SU-DHL-6 (cell line): ENCODE results near the gene CELA2B.
A peak's percentile ranks its signal among the peaks of the same experiment; 100 is the strongest.
"Not testable (repeated sequence)": the region's sequence is repeated elsewhere in the genome, so short reads cannot be mapped to it uniquely, and the experiment has no call there.

Experiments used
- H2AFZ ChIP-seq: fragments of 200-600 bp; sonication (generic); 2 replicates; pipeline ENCODE4 v1.6.1; 2014; ENCODE audit warnings: low read depth, mild to moderate bottlenecking, moderate library complexity, mixed read lengths, antibody characterized with exemption, low read length; ENCODE audit not compliant: severe bottlenecking
- H3F3A ChIP-seq: fragments of 200-600 bp; shearing (Covaris generic); 2 replicates; pipeline ENCODE4 v1.6.0; 2016; ENCODE audit warnings: antibody characterized with exemption, mild to moderate bottlenecking; ENCODE audit not compliant: insufficient read depth
- H3K27ac ChIP-seq: fragments of 200-600 bp; sonication (generic); 2 replicates; pipeline ENCODE4 v1.5.1; 2016; ENCODE audit warnings: low read depth, mild to moderate bottlenecking, low read length, moderate library complexity, mixed read lengths
- H3K27me3 ChIP-seq: fragments of 200-600 bp; sonication (generic), shearing (Covaris generic); 2 replicates; pipeline ENCODE4 v1.6.0; 2014; ENCODE audit warnings: mild to moderate bottlenecking, low read length
- H3K36me3 ChIP-seq: fragments of 200-600 bp; sonication (generic); 2 replicates; pipeline ENCODE4 v1.6.1; 2014; ENCODE audit warnings: mild to moderate bottlenecking, low read length, mixed read lengths
- H3K4me2 ChIP-seq: fragments of 300-600, 200-600 bp; shearing (Covaris generic), sonication (generic); 2 replicates; pipeline ENCODE4 v1.6.0; 2014; ENCODE audit warnings: low read length, low read depth, mild to moderate bottlenecking; ENCODE audit not compliant: poor library complexity, severe bottlenecking
- H3K4me3 ChIP-seq: fragments of 200-600 bp; sonication (generic); 2 replicates; pipeline ENCODE4 v1.5.1; 2014; ENCODE audit warnings: antibody characterized with exemption, low read length, mild to moderate bottlenecking, mixed read lengths; ENCODE audit not compliant: insufficient read depth, poor library complexity, severe bottlenecking
- H3K79me2 ChIP-seq: fragments of 200-600 bp; sonication (generic); 2 replicates; pipeline ENCODE4 v1.6.1; 2014; ENCODE audit warnings: mild to moderate bottlenecking, low read length, moderate library complexity; ENCODE audit not compliant: insufficient read depth
- H3K9ac ChIP-seq: fragments of 200-600 bp; sonication (generic); 2 replicates; pipeline ENCODE4 v1.7.0; 2014; ENCODE audit warnings: mild to moderate bottlenecking, low read length
- H3K9me2 ChIP-seq: fragments of 200-600 bp; sonication (generic); replicated peaks from 2 replicates; pipeline ENCODE4 v1.6.1; 2014; ENCODE audit warnings: low read length; ENCODE audit not compliant: insufficient read depth
- H3K9me3 ChIP-seq: fragments of 200-600 bp; sonication (generic); 2 replicates; pipeline ENCODE4 v1.6.1; 2014; ENCODE audit warnings: low read length, mixed read lengths; ENCODE audit not compliant: insufficient read depth
- H4K20me1 ChIP-seq: fragments of 200-600 bp; sonication (generic); 2 replicates; pipeline ENCODE4 v1.6.1; 2014; ENCODE audit warnings: low read depth, mild to moderate bottlenecking, antibody characterized with exemption, low read length, moderate library complexity, mixed read lengths
- EZH2phosphoT487 ChIP-seq: fragments of 200-600 bp; sonication (generic), shearing (Covaris generic); conservative IDR thresholded peaks from 2 replicates; pipeline ENCODE4 v1.6.1; 2018; ENCODE audit warnings: mild to moderate bottlenecking, antibody characterized with exemption, low read length, moderate library complexity, mixed read lengths
- TF ChIP-seq, protein P1 (sequence below): fragments of 200-600 bp; sonication (generic); IDR thresholded peaks from one replicate; pipeline ENCODE4 v1.5.1; 2017; ENCODE audit warnings: antibody characterized with exemption, mild to moderate bottlenecking, low read length, moderate library complexity; ENCODE audit not compliant: insufficient read depth, poor library complexity, severe bottlenecking

CELA2B gene

DNA sequence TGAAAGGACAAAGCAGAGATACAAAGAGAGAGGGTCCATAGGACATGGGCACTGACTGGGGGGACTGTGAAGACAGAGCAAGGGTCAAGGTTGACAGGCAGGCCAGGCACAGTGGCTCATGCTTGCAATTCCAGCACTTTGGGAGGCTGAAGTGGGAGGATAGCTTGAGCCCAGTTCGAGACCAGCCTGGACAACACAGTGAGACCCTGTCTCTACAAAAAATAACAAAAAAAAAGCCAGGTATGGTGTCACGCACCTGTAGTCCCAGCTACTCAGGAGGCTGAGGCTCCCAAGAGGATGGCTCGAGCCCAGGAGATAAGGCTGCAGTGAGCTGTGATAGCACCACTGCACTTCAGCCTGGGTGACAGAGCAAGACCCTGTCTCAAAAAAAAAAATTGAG lies 43.7 kb downstream of the CELA2B start:
- Histone ChIP-seq H3K4me3 (no peak overlapping the region), H3K9me3 (no peaks in the 10 kb centered on the region), H4K20me1 (no peaks in the 10 kb centered on the region), H3K9ac (no peak overlapping the region), H3K27ac (no peak overlapping the region), H3F3A (0 out of 2 replicates have a peak, but pooled peaks cover 2% of the 10 kb centered on the region), H2AFZ (no peak overlapping the region), H3K9me2 (no peaks in the 10 kb centered on the region), H3K4me2 (no peak overlapping the region), H3K79me2 (no peaks in the 10 kb centered on the region; the same call in 1 of the 2 replicates), H3K36me3 (no peaks in the 10 kb centered on the region), H3K27me3 (no peaks in the 10 kb centered on the region)
- TF ChIP-seq, protein P1, sequence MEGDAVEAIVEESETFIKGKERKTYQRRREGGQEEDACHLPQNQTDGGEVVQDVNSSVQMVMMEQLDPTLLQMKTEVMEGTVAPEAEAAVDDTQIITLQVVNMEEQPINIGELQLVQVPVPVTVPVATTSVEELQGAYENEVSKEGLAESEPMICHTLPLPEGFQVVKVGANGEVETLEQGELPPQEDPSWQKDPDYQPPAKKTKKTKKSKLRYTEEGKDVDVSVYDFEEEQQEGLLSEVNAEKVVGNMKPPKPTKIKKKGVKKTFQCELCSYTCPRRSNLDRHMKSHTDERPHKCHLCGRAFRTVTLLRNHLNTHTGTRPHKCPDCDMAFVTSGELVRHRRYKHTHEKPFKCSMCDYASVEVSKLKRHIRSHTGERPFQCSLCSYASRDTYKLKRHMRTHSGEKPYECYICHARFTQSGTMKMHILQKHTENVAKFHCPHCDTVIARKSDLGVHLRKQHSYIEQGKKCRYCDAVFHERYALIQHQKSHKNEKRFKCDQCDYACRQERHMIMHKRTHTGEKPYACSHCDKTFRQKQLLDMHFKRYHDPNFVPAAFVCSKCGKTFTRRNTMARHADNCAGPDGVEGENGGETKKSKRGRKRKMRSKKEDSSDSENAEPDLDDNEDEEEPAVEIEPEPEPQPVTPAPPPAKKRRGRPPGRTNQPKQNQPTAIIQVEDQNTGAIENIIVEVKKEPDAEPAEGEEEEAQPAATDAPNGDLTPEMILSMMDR = no peak
- TF ChIP-seq EZH2phosphoT487 = no peak

DNA sequence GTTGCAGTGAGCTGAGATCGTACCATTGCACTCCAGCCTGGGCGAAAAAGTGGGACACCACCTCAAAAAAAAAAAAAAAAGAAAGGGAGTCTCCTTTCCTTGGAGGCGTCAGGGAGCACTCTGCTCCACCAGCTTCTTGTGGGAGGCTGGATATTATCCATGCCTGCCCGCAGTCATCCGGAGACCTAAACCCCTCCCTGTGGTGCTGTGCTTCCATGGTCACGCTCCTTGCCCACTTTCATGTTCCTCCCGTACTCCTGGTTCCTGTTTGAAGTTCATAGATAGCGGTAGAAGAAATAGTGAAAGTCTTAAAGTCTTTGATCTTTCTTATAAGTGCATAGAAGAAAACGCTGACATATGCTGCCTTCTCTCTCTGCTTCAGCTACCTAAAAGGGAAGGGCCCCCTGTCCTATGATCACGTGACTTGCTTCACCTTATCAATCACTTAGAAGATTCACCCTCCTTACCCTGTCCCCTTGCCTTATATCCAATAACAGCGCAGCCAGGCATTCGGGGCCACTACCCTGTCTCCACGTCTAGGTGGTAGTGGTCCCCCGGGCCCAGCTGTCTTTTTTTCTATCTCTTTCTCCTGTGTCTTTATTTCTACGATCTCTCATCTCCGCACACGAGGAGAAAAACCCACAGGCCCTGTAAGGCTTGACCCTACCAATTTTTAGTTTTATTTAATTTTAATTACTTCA lies 45.5 kb downstream of the CELA2B start:
- H3K9ac ChIP-seq, H3K79me2 ChIP-seq, H2AFZ ChIP-seq, H3K27me3 ChIP-seq, H4K20me1 ChIP-seq, H3K36me3 ChIP-seq, H3K27ac ChIP-seq, H3K4me3 ChIP-seq, H3K4me2 ChIP-seq, H3K9me3 ChIP-seq, H3K9me2 ChIP-seq: not testable (repeated sequence)
- peaks cover 12% of the 10 kb centered on the region for H3F3A ChIP-seq

DNA sequence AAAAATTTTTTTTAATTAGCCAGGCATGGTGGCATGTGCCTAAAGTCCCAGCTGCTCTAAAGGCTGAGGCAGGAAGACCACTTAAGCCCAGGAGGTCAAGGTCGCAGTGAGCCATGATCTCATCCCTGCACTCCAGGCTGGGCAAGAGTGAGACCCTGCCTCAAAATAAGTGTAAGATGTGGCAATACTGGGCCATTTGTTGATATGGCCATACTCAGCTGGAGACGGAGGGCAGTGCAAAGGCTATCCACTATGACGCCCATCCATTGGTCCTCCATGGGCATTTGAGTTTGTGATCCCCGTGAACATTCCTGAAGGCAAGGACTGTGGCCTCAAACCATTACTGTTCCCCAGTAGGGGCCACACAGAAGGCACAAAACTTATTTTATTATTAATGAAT lies 46.6 kb downstream of the CELA2B start:
- peaks cover 12% of the 10 kb centered on the region for H3F3A ChIP-seq
- H3K9me2 ChIP-seq = no peaks in the 10 kb centered on the region
- no peak overlapping the region for H3K9ac ChIP-seq
- no peaks in the 10 kb centered on the region for H3K36me3 ChIP-seq
- H3K27ac ChIP-seq = no peak overlapping the region
- no peaks in the 10 kb centered on the region for H4K20me1 ChIP-seq
- no peak overlapping the region for H3K4me3 ChIP-seq
- H3K9me3 ChIP-seq = no peaks in the 10 kb centered on the region
- TF ChIP-seq EZH2phosphoT487 = no peak
- H3K4me2 ChIP-seq = peak overlapping the region; percentile 96
- no peaks in the 10 kb centered on the region for H3K27me3 ChIP-seq
- H3K79me2 ChIP-seq = peaks cover 5% of the 10 kb centered on the region
- H2AFZ ChIP-seq = no peak overlapping the region

GRCh38 chr1:15523104-15524020 lies 47.5 kb downstream of the CELA2B start:
- TF ChIP-seq, protein P1 = no peak
- no peak for TF ChIP-seq EZH2phosphoT487
- Histone ChIP-seq H3K79me2 (peaks cover 10% of the 10 kb centered on the region), H3K4me2 (peak overlapping the region; percentile 96), H3K36me3 (no peaks in the 10 kb centered on the region), H3K9me3 (no peaks in the 10 kb centered on the region), H3K4me3 (peak overlapping the region; percentile 65), H3K9ac (peak overlapping the region; percentile 59), H3K27ac (0 out of 2 replicates have a peak overlapping the region, but pooled peaks have one; percentile 29), H4K20me1 (no peaks in the 10 kb centered on the region), H3K9me2 (no peaks in the 10 kb centered on the region), H3F3A (peaks cover 12% of the 10 kb centered on the region), H3K27me3 (no peaks in the 10 kb centered on the region), H2AFZ (peak overlapping the region; percentile 8)
